GM21526 (cell line): ENCODE data around the gene F12.

Source experiments
- ATAC-seq: cut with Tn5 transposase; IDR thresholded peaks from one replicate; pipeline ENCODE4 v1.9.1; 2021; ENCODE audit warnings: moderate library complexity; ENCODE audit not compliant: unreplicated experiment, low FRiP score

The F12 gene

GRCh38 chr5:177359451-177359851 is 49.9 kb downstream of the F12 start:
- no peak for ATAC-seq

- no peak for ATAC-seq
Observed at GRCh38 chr5:177358370-177358819, 51.0 kb downstream of the F12 start.

GRCh38 chr5:177357459-177358351 is 51.7 kb downstream of the F12 start, which contains the start of gene RGS14:
Gene RGS14 (plus strand): TSS chr5:177357924. CDS start chr5:177358025, 101 bp downstream.
- ATAC-seq: peak; percentile 82

- ATAC-seq: peak; percentile 4
Observed at GRCh38 chr5:177357146-177357458, 52.3 kb downstream of the F12 start.

- ATAC-seq: no peak
Observed at GRCh38 chr5:177356746-177357145, 52.6 kb downstream of the F12 start.

GRCh38 chr5:177355868-177356168 is 53.5 kb downstream of the F12 start:
- no peak for ATAC-seq

- ATAC-seq: no peak
Observed at GRCh38 chr5:177355162-177355867, 54.0 kb downstream of the F12 start.

GRCh38 chr5:177354711-177355110 is 54.7 kb downstream of the F12 start:
- ATAC-seq: no peak

- ATAC-seq: no peak
Observed at GRCh38 chr5:177354256-177354655, 55.1 kb downstream of the F12 start.

GRCh38 chr5:177353093-177353492 is 56.3 kb downstream of the F12 start:
- ATAC-seq: no peak
